WTC11 (cell line): Measurements from ENCODE around the gene MEF2B. TPM values are rescaled to one million over a fixed set of nuclear protein-coding genes. Genes with fewer than 3 reads are reported as not detected.

Source experiments
- ATAC-seq: fragments of 200-7000 bp; cut with Tn5 transposase; 2 replicates; pipeline ENCODE4 v1.10.0; 2021; ENCODE audit warnings: mild to moderate bottlenecking, moderate library complexity
- CTCF ChIA-PET: fragments of 300-600 bp; sonication (Branson Sonifier 250); formaldehyde crosslinking; loops from one replicate; lab custom pipeline; 2021; ENCODE audit warnings: antibody characterized with exemption; lab: Charles Lee
- POLR2A ChIA-PET: fragments of 350-600 bp; sonication (Branson Sonifier 250); formaldehyde crosslinking; loops from one replicate; lab custom pipeline; 2021; ENCODE audit warnings: antibody characterized with exemption; lab: Charles Lee
- DNase-seq: peaks from one replicate; pipeline ENCODE4 v3.0.0; 2021; ENCODE audit warnings: low spot score
- H3K27ac Mint-ChIP-seq: 2 replicates; pipeline ENCODE4 v1.8.0; 2021; ENCODE audit warnings: mixed read lengths
- H3K27me3 Mint-ChIP-seq: 2 replicates; pipeline ENCODE4 v1.8.0; 2021; ENCODE audit warnings: low read depth, mild to moderate bottlenecking, moderate library complexity, mixed read lengths
- H3K36me3 Mint-ChIP-seq: 2 replicates; pipeline ENCODE4 v1.8.0; 2021; ENCODE audit warnings: mixed read lengths
- H3K4me1 Mint-ChIP-seq: 2 replicates; pipeline ENCODE4 v1.8.0; 2022; ENCODE audit warnings: mixed read lengths
- H3K4me3 Mint-ChIP-seq: 2 replicates; pipeline ENCODE4 v1.8.0; 2021; ENCODE audit warnings: mild to moderate bottlenecking, moderate library complexity, mixed read lengths
- H3K9me3 Mint-ChIP-seq: 2 replicates; pipeline ENCODE4 v1.8.0; 2021; ENCODE audit warnings: mixed read lengths
- ERG ChIP-seq: fragments of 250-450 bp; sonication (Bioruptor Pico); IDR thresholded peaks from 2 replicates; pipeline ENCODE4 v1.8.0; 2021; ENCODE audit warnings: mild to moderate bottlenecking
- JUN ChIP-seq: sonication (generic); formaldehyde crosslinking; IDR thresholded peaks from 2 replicates; pipeline ENCODE4 v1.8.0; 2023; ENCODE audit warnings: mild to moderate bottlenecking, missing genetic modification reagents
- RELA ChIP-seq: sonication (generic); formaldehyde crosslinking; IDR thresholded peaks from 2 replicates; pipeline ENCODE4 v1.8.1; 2022; ENCODE audit warnings: missing genetic modification reagents, mild to moderate bottlenecking, borderline replicate concordance
- SMAD3 ChIP-seq: sonication (generic); formaldehyde crosslinking; IDR thresholded peaks from 2 replicates; pipeline ENCODE4 v1.8.0; 2022; ENCODE audit warnings: missing genetic modification reagents, mild to moderate bottlenecking, borderline replicate concordance
- STAT6 ChIP-seq: sonication (generic); formaldehyde crosslinking; conservative IDR thresholded peaks from 2 replicates; pipeline ENCODE4 v1.8.1; 2023; ENCODE audit warnings: mild to moderate bottlenecking, low read depth, missing genetic modification reagents, moderate library complexity
- ZBTB43 ChIP-seq: sonication (generic); formaldehyde crosslinking; IDR thresholded peaks from 2 replicates; pipeline ENCODE4 v1.8.1; 2023; ENCODE audit warnings: mild to moderate bottlenecking, missing genetic modification reagents
- ZMAT4 ChIP-seq: fragments of 250-450 bp; sonication (Bioruptor Pico); IDR thresholded peaks from 2 replicates; pipeline ENCODE4 v1.9.0; 2021; ENCODE audit warnings: mild to moderate bottlenecking
- ZNF396 ChIP-seq: fragments of 250-450 bp; sonication (Bioruptor Pico); IDR thresholded peaks from 2 replicates; pipeline ENCODE4 v1.8.0; 2021; ENCODE audit warnings: mild to moderate bottlenecking, moderate library complexity, borderline replicate concordance
- total RNA-seq: library from RNA; stranded (reverse); gene quantifications from 3 replicates; pipeline ENCODE4 v1.2.3, GENCODE V29; 2021
- TF ChIP-seq, protein P1 (sequence below): sonication (generic); formaldehyde crosslinking; IDR thresholded peaks from 2 replicates; pipeline ENCODE4 v1.8.1; 2022; ENCODE audit warnings: low read depth, missing genetic modification reagents, borderline replicate concordance
- TF ChIP-seq, protein P2 (sequence below): sonication (generic); formaldehyde crosslinking; IDR thresholded peaks from 2 replicates; pipeline ENCODE4 v1.8.1; 2022; ENCODE audit warnings: mild to moderate bottlenecking, moderate library complexity, missing genetic modification reagents
- TF ChIP-seq, protein P3 (sequence below): sonication (generic); formaldehyde crosslinking; IDR thresholded peaks from 2 replicates; pipeline ENCODE4 v1.8.1; 2023; ENCODE audit warnings: mild to moderate bottlenecking, missing genetic modification reagents
- TF ChIP-seq, protein P4 (sequence below): sonication (generic); formaldehyde crosslinking; IDR thresholded peaks from 2 replicates; pipeline ENCODE4 v1.8.1; 2023; ENCODE audit warnings: mild to moderate bottlenecking, missing genetic modification reagents, moderate library complexity

The MEF2B gene
- total RNA-seq, 1 experiment from 2014 or later = 1.7 TPM

DNA sequence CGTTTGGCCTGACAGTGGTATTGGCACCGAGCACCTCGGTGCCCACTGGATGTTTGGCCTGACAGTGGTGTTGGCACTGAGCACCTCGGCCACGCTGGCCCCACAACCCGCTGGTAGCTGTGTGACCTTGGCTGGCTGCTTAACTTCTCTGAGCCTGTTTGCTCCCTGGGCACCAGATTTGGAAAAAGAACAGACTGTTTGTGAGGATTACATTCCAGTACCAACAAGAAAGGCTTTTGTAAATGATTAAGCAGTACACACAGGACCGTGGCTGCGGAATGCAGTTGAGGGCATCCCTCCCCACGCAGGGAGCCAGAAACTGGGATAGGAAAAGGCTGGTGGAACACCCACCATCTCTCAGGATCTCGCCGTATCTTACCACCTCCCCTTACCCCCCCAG, 74.4 kb downstream of the MEF2B start:
- TF ChIP-seq, protein P1, sequence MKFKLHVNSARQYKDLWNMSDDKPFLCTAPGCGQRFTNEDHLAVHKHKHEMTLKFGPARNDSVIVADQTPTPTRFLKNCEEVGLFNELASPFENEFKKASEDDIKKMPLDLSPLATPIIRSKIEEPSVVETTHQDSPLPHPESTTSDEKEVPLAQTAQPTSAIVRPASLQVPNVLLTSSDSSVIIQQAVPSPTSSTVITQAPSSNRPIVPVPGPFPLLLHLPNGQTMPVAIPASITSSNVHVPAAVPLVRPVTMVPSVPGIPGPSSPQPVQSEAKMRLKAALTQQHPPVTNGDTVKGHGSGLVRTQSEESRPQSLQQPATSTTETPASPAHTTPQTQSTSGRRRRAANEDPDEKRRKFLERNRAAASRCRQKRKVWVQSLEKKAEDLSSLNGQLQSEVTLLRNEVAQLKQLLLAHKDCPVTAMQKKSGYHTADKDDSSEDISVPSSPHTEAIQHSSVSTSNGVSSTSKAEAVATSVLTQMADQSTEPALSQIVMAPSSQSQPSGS (CRISPR knock-in tag) = no peak
- TF ChIP-seq JUN (CRISPR knock-in tag) (no peak), RELA (no peak), ZBTB43 (no peak), ERG (no peak), ZNF396 (no peak), STAT6 (no peak), ZMAT4 (CRISPR knock-in tag) (no peak), SMAD3 (CRISPR knock-in tag) (no peak)
- TF ChIP-seq, protein P2, sequence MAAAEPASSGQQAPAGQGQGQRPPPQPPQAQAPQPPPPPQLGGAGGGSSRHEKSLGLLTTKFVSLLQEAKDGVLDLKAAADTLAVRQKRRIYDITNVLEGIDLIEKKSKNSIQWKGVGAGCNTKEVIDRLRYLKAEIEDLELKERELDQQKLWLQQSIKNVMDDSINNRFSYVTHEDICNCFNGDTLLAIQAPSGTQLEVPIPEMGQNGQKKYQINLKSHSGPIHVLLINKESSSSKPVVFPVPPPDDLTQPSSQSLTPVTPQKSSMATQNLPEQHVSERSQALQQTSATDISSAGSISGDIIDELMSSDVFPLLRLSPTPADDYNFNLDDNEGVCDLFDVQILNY (CRISPR knock-in tag) = no peak
- TF ChIP-seq, protein P3, sequence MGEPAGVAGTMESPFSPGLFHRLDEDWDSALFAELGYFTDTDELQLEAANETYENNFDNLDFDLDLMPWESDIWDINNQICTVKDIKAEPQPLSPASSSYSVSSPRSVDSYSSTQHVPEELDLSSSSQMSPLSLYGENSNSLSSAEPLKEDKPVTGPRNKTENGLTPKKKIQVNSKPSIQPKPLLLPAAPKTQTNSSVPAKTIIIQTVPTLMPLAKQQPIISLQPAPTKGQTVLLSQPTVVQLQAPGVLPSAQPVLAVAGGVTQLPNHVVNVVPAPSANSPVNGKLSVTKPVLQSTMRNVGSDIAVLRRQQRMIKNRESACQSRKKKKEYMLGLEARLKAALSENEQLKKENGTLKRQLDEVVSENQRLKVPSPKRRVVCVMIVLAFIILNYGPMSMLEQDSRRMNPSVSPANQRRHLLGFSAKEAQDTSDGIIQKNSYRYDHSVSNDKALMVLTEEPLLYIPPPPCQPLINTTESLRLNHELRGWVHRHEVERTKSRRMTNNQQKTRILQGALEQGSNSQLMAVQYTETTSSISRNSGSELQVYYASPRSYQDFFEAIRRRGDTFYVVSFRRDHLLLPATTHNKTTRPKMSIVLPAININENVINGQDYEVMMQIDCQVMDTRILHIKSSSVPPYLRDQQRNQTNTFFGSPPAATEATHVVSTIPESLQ (CRISPR knock-in tag) = no peak
- TF ChIP-seq, protein P4, sequence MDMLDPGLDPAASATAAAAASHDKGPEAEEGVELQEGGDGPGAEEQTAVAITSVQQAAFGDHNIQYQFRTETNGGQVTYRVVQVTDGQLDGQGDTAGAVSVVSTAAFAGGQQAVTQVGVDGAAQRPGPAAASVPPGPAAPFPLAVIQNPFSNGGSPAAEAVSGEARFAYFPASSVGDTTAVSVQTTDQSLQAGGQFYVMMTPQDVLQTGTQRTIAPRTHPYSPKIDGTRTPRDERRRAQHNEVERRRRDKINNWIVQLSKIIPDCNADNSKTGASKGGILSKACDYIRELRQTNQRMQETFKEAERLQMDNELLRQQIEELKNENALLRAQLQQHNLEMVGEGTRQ = no peak
- DNase-seq (no peak), ATAC-seq (no peak)
- ChIA-PET POLR2A (no interaction called here), CTCF (interaction anchor here (2.1 kb wide), 1 partner anchor 20 kb away, joined by 9 read pairs; no protein-coding TSS in a partner anchor)
- Mint-ChIP-seq H3K4me1 (peaks cover 5% of the 10 kb centered on the region), H3K27me3 (peaks cover 22% of the 10 kb centered on the region), H3K36me3 (no peaks in the 10 kb centered on the region), H3K27ac (no peak overlapping the region), H3K4me3 (no peak overlapping the region), H3K9me3 (no peaks in the 10 kb centered on the region)

Other genes with a start within 250 kb of the MEF2B start
- 28.2 to 32.4 TPM (median 32.2 TPM) in 3 replicates for gene HOMER3, start 229.0 kb downstream of the MEF2B start, total RNA-seq
- gene SUGP2, start 136.7 kb downstream of the MEF2B start, total RNA-seq = 156 to 160 TPM (median 156 TPM) in 3 replicates
- 47.9 to 58.8 TPM (median 49.9 TPM) in 3 replicates for gene ARMC6, start 136.7 kb downstream of the MEF2B start, total RNA-seq
- 8.1 to 9.2 TPM (median 8.7 TPM) in 3 replicates for gene SLC25A42, start 106.3 kb downstream of the MEF2B start, total RNA-seq
- 46.0 to 53.4 TPM (median 51.8 TPM) in 3 replicates for gene TMEM161A, start 31.8 kb downstream of the MEF2B start, total RNA-seq
- gene BORCS8, start 21.9 kb upstream of the MEF2B start, total RNA-seq = 18.4 to 24.2 TPM (median 20.9 TPM) in 3 replicates
- gene RFXANK, start 22.0 kb upstream of the MEF2B start, total RNA-seq = 78.1 to 87.1 TPM (median 78.7 TPM) in 3 replicates
- gene NR2C2AP, start 33.2 kb upstream of the MEF2B start, total RNA-seq = 22.7 to 24.9 TPM (median 23.4 TPM) in 3 replicates
- gene NCAN, start 41.7 kb upstream of the MEF2B start, total RNA-seq = 1.9 to 3.0 TPM (median 2.5 TPM) in 3 replicates
- 4.5 to 7.6 TPM (median 6.0 TPM) in 3 replicates for gene TM6SF2, start 103.0 kb upstream of the MEF2B start, total RNA-seq
- 72.1 to 81.3 TPM (median 72.5 TPM) in 3 replicates for gene SUGP1, start 150.2 kb upstream of the MEF2B start, total RNA-seq
- 47.8 to 56.8 TPM (median 50.3 TPM) in 3 replicates for gene MAU2, start 150.6 kb upstream of the MEF2B start, total RNA-seq
- gene GATAD2A, start 235.4 kb upstream of the MEF2B start, total RNA-seq = 186 to 209 TPM (median 189 TPM) in 3 replicates